Right lobe of liver (tissue), 6 donors: Measurements from ENCODE around the gene TMTC1. TPM values are rescaled to one million over a fixed set of nuclear protein-coding genes. Genes with fewer than 3 reads are reported as not detected.

ENCODE experiments used
- ATAC-seq, 4 donors: fragments of 200-7000 bp; cut with Tn5 transposase; one replicate each; pipeline ENCODE4 v1.9.1; 2020; ENCODE audit warnings: mild to moderate bottlenecking in 4 of 4, moderate library complexity in 4 of 4
- DNase-seq, 3 donors: peaks; one replicate each; pipeline ENCODE4 v3.0.0-alpha.2; 2020
- H3K27ac ChIP-seq, 3 donors: fragments of 200-600 bp; one replicate each; pipeline ENCODE4 v1.8.0; 2022
- H3K27me3 ChIP-seq, 2 donors: fragments of 200-600 bp; one replicate each; pipeline ENCODE4 v1.8.0; 2022
- H3K36me3 ChIP-seq, 4 donors: fragments of 200-600 bp; sonication (generic) in 1 of 4; one replicate each; pipeline versions ENCODE4 v1.5.1 to v1.8.0; 2017 to 2022; ENCODE audit warnings: control low read depth in 1 of 4
- H3K4me1 ChIP-seq, 4 donors: fragments of 200-600 bp; sonication (generic) in 1 of 4; one replicate each; pipeline versions ENCODE4 v1.5.1 to v1.8.0; 2017 to 2022; ENCODE audit warnings: control low read depth in 1 of 4
- H3K4me3 ChIP-seq, 3 donors: fragments of 200-600 bp; one replicate each; pipeline ENCODE4 v1.8.0; 2022
- H3K9me3 ChIP-seq, 4 donors: fragments of 200-600 bp; sonication (generic) in 1 of 4; one replicate each; pipeline versions ENCODE4 v1.5.1 to v1.8.0; 2017 to 2022; ENCODE audit warnings: control low read depth in 1 of 4
- CTCF ChIP-seq, 4 donors: fragments of 200-600 bp in 3 of 4; fragments of 450-650 bp in 1 of 4; IDR thresholded peaks; one replicate each; pipeline versions ENCODE4 v1.5.1 to v1.8.0; 2016 to 2022; ENCODE audit warnings: antibody characterized with exemption in 4 of 4, mild to moderate bottlenecking in 2 of 4
- POLR2A ChIP-seq: fragments of 450-650 bp; IDR thresholded peaks from one replicate; pipeline ENCODE4 v1.6.1; 2017; ENCODE audit warnings: antibody characterized with exemption, mild to moderate bottlenecking
- WGBS: methylation state at CpG from one replicate; pipeline ENCODE4 v1.1.6; 2018; ENCODE audit warnings: low coverage, low lambda C conversion rate; ENCODE audit not compliant: insufficient coverage; ENCODE audit errors: missing lambda C conversion rate; 5-methylcytosine and 5-hydroxymethylcytosine counted together
- intact Hi-C, 2 donors: fragments of 100-400 bp; cut with DNase I; formaldehyde crosslinking; loops; one replicate each; pipeline versions ENCODE4 v1.11.2 to v1.14.1; 2022
- total RNA-seq, 6 experiments: library from RNA; depleted of rRNA in 2 of 6; stranded (reverse); fragments of >200 nt in 2 of 6; fragmentation: NEBNext Ultra II Directional in 3 of 6; extraction: Animal tissue kit (Norgen Biotek cat#: 25700) in 3 of 6; gene quantifications; one replicate each; pipeline versions ENCODE4 v1.1.0 to v1.2.4, GENCODE V29; 2016 to 2023
- donor health status: DM: no; HTN: yes; CAD: no.
- donor health status: DM: no; HTN: no; CAD: no.
- donor health status: DM: no; HTN: no; CAD: no.
- donor health status: DM: no; HTN: yes; CAD: no.
- donor health status: DM: no; HTN: yes; CAD: no.

TMTC1 gene
- total RNA-seq, 6 experiments from 2014 or later: 3.0 to 4.2 (median 3.5) TPM

DNA sequence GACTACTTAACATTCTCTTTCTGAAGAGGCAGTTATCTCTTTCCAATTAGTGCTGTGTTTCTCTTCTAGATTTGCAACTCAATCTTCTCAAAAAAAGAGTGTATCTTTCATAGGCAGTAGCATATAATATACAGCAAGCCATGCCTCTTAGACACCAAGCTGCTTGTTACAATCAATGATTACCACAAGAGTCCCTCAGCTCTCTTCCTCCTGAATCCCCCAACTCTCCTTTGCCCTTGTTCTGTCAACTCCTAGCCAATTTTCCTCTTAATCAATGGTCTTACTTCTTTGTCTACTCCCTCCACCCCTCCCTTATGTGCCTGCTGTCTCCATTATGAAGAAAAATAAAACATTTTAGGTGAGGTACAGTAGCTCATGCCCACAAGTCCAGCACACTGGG is 2.6 kb downstream of the TMTC1 start:
- peaks cover 0 to 4% (median 2%) of the 10 kb centered on the region in 4 donors for H3K4me1 ChIP-seq
- intact Hi-C loops: no loop called here
- ATAC-seq (no peak), DNase-seq (no peak)
- TF ChIP-seq POLR2A: no peak
- no peak for TF ChIP-seq CTCF (IDR thresholded peaks at IDR 0.05)
- no peak overlapping the region for H3K27ac ChIP-seq
- H3K36me3 ChIP-seq: no peaks in the 10 kb centered on the region
- no peak overlapping the region for H3K4me3 ChIP-seq
- no peaks in the 10 kb centered on the region for H3K9me3 ChIP-seq
- H3K27me3 ChIP-seq: no peaks in the 10 kb centered on the region

DNA sequence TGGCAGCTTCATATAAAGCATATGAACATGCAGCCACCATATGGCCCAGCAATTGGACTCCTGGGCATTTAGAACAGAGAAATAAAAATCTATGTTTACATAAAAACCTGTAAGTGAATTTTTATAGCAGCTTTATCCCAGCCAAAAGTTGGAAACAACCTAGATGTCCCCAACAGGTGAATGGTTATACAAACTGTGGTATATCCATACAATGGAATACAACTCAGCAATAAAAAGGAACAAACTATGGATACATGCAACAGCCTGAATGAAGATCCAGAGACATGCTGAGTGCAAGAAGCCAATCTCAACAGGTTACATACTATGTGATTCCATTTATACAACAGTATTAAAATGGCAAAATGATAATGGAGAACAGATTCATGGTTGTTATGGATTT is 3.7 kb downstream of the TMTC1 start:
- DNase-seq: no peak
- intact Hi-C loops: no loop called here
- Histone ChIP-seq H3K27me3 (no peaks in the 10 kb centered on the region), H3K4me3 (no peak overlapping the region), H3K9me3 (no peaks in the 10 kb centered on the region), H3K27ac (no peak overlapping the region), H3K4me1 (peaks cover 0 to 4% (median 2%) of the 10 kb centered on the region in 4 donors), H3K36me3 (no peaks in the 10 kb centered on the region)
- ATAC-seq: no peak
- TF ChIP-seq CTCF (IDR thresholded peaks at IDR 0.05): no peak
- TF ChIP-seq POLR2A: no peak

GRCh38 chr12:29778531-29778930 is 5.2 kb downstream of the TMTC1 start:
- Histone ChIP-seq H3K4me1 (peaks cover 0 to 3% (median 0%) of the 10 kb centered on the region in 4 donors), H3K36me3 (no peaks in the 10 kb centered on the region), H3K27ac (no peak overlapping the region), H3K4me3 (no peak overlapping the region), H3K9me3 (no peaks in the 10 kb centered on the region), H3K27me3 (no peaks in the 10 kb centered on the region)
- DNase-seq (no peak), ATAC-seq (no peak)
- TF ChIP-seq POLR2A (no peak), CTCF (IDR thresholded peaks at IDR 0.05) (no peak)
- intact Hi-C loops: no loop called here

DNA sequence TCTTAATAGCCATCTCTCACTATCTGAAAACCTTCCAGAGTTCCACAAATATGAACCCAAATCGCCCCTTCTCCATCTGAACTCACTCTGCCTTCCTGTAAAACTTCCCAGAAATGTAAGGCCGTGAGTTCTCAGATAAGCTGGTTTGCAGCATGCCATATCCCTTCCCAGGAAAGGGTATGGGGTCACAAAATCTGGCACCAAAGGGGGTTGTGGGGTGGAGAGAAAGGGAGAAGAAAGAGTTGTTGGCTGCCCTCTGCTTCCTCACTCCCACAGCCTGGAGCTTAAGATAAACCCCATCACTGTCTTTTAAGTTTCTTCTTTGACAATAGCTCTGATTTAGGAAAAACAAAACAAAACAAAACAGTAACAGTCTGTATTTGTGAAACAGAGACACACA is 10.7 kb downstream of the TMTC1 start:
- no peak for ATAC-seq
- H3K27me3 ChIP-seq: no peaks in the 10 kb centered on the region
- intact Hi-C loops: no loop called here

More for the DNA sequence above, 10.7 kb downstream of the TMTC1 start:
- DNase-seq: no peak
- Histone ChIP-seq H3K9me3 (no peaks in the 10 kb centered on the region), H3K36me3 (no peaks in the 10 kb centered on the region), H3K4me1 (no peaks in the 10 kb centered on the region), H3K27ac (no peak overlapping the region), H3K4me3 (no peak overlapping the region)
- no peak for TF ChIP-seq CTCF (IDR thresholded peaks at IDR 0.05)
- TF ChIP-seq POLR2A: no peak
- WGBS: 56% methylated on average over 2 of the region's 2 CpGs
